WTC11 (cell line): ENCODE measurements around the gene NLRX1. TPM values are rescaled to one million over a fixed set of nuclear protein-coding genes. Genes with fewer than 3 reads are reported as not detected.

Source experiments
- ATAC-seq: fragments of 200-7000 bp; cut with Tn5 transposase; 2 replicates; pipeline ENCODE4 v1.10.0; 2021; ENCODE audit warnings: mild to moderate bottlenecking, moderate library complexity
- CTCF ChIA-PET: fragments of 300-600 bp; sonication (Branson Sonifier 250); formaldehyde crosslinking; loops from one replicate; lab custom pipeline; 2021; ENCODE audit warnings: antibody characterized with exemption; lab: Charles Lee
- POLR2A ChIA-PET: fragments of 350-600 bp; sonication (Branson Sonifier 250); formaldehyde crosslinking; loops from one replicate; lab custom pipeline; 2021; ENCODE audit warnings: antibody characterized with exemption; lab: Charles Lee
- DNase-seq: peaks from one replicate; pipeline ENCODE4 v3.0.0; 2021; ENCODE audit warnings: low spot score
- H3K27ac Mint-ChIP-seq: 2 replicates; pipeline ENCODE4 v1.8.0; 2021; ENCODE audit warnings: mixed read lengths
- H3K27me3 Mint-ChIP-seq: 2 replicates; pipeline ENCODE4 v1.8.0; 2021; ENCODE audit warnings: low read depth, mild to moderate bottlenecking, moderate library complexity, mixed read lengths
- H3K36me3 Mint-ChIP-seq: 2 replicates; pipeline ENCODE4 v1.8.0; 2021; ENCODE audit warnings: mixed read lengths
- H3K4me1 Mint-ChIP-seq: 2 replicates; pipeline ENCODE4 v1.8.0; 2022; ENCODE audit warnings: mixed read lengths
- H3K4me3 Mint-ChIP-seq: 2 replicates; pipeline ENCODE4 v1.8.0; 2021; ENCODE audit warnings: mild to moderate bottlenecking, moderate library complexity, mixed read lengths
- H3K9me3 Mint-ChIP-seq: 2 replicates; pipeline ENCODE4 v1.8.0; 2021; ENCODE audit warnings: mixed read lengths
- CDX4 ChIP-seq: fragments of 250-450 bp; sonication (Bioruptor Pico); IDR thresholded peaks from 2 replicates; pipeline ENCODE4 v1.9.0; 2021; ENCODE audit warnings: moderate library complexity, mild to moderate bottlenecking, inconsistent platforms, borderline replicate concordance
- E2F1 ChIP-seq: sonication (generic); formaldehyde crosslinking; IDR thresholded peaks from 2 replicates; pipeline ENCODE4 v1.8.0; 2022; ENCODE audit warnings: mild to moderate bottlenecking, missing genetic modification reagents
- E2F5 ChIP-seq: sonication (generic); formaldehyde crosslinking; IDR thresholded peaks from 2 replicates; pipeline ENCODE4 v1.8.1; 2022; ENCODE audit warnings: mild to moderate bottlenecking, moderate library complexity, missing genetic modification reagents
- ERG ChIP-seq: fragments of 250-450 bp; sonication (Bioruptor Pico); IDR thresholded peaks from 2 replicates; pipeline ENCODE4 v1.8.0; 2021; ENCODE audit warnings: mild to moderate bottlenecking
- FOXP1 ChIP-seq: sonication (generic); formaldehyde crosslinking; IDR thresholded peaks from 2 replicates; pipeline ENCODE4 v1.8.0; 2022; ENCODE audit warnings: missing genetic modification reagents, mild to moderate bottlenecking, moderate library complexity, borderline replicate concordance
- FOXP4 ChIP-seq: sonication (generic); formaldehyde crosslinking; IDR thresholded peaks from 2 replicates; pipeline ENCODE4 v1.8.0; 2022; ENCODE audit warnings: mild to moderate bottlenecking, missing genetic modification reagents
- GTF2I ChIP-seq: fragments of 250-450 bp; sonication (Bioruptor Pico); conservative IDR thresholded peaks from 2 replicates; pipeline ENCODE4 v1.4.0; 2021; ENCODE audit warnings: mild to moderate bottlenecking
- MAX ChIP-seq: sonication (generic); formaldehyde crosslinking; IDR thresholded peaks from 2 replicates; pipeline ENCODE4 v1.8.0; 2022; ENCODE audit warnings: mild to moderate bottlenecking, missing genetic modification reagents
- NFE2L1 ChIP-seq: sonication (generic); formaldehyde crosslinking; IDR thresholded peaks from 2 replicates; pipeline ENCODE4 v1.8.1; 2023; ENCODE audit warnings: missing genetic modification reagents
- NFYB ChIP-seq: sonication (generic); formaldehyde crosslinking; conservative IDR thresholded peaks from 2 replicates; pipeline ENCODE4 v1.8.0; 2022; ENCODE audit warnings: low read depth, missing genetic modification reagents
- NR1H2 ChIP-seq: sonication (generic); formaldehyde crosslinking; IDR thresholded peaks from 2 replicates; pipeline ENCODE4 v1.9.0; 2021; ENCODE audit warnings: mild to moderate bottlenecking, moderate library complexity, missing genetic modification reagents
- OVOL2 ChIP-seq: fragments of 250-450 bp; sonication (Bioruptor Pico); IDR thresholded peaks from 2 replicates; pipeline ENCODE4 v1.9.0; 2021; ENCODE audit warnings: mild to moderate bottlenecking, borderline replicate concordance
- SMAD3 ChIP-seq: sonication (generic); formaldehyde crosslinking; IDR thresholded peaks from 2 replicates; pipeline ENCODE4 v1.8.0; 2022; ENCODE audit warnings: missing genetic modification reagents, mild to moderate bottlenecking, borderline replicate concordance
- SMAD4 ChIP-seq: sonication (generic); formaldehyde crosslinking; IDR thresholded peaks from 2 replicates; pipeline ENCODE4 v1.8.0; 2022; ENCODE audit warnings: mild to moderate bottlenecking, missing genetic modification reagents
- SP1 ChIP-seq: sonication (generic); formaldehyde crosslinking; conservative IDR thresholded peaks from 2 replicates; pipeline ENCODE4 v1.8.1; 2022; ENCODE audit warnings: missing genetic modification reagents
- TEAD4 ChIP-seq: sonication (generic); formaldehyde crosslinking; IDR thresholded peaks from 2 replicates; pipeline ENCODE4 v1.8.0; 2022; ENCODE audit warnings: mild to moderate bottlenecking, missing genetic modification reagents
- USF1 ChIP-seq: sonication (generic); formaldehyde crosslinking; IDR thresholded peaks from 2 replicates; pipeline ENCODE4 v1.8.0; 2022; ENCODE audit warnings: mild to moderate bottlenecking, missing genetic modification reagents
- USF2 ChIP-seq: sonication (generic); formaldehyde crosslinking; IDR thresholded peaks from 2 replicates; pipeline ENCODE4 v1.8.1; 2023; ENCODE audit warnings: mild to moderate bottlenecking, missing genetic modification reagents, moderate library complexity
- ZNF138 ChIP-seq: sonication (generic); formaldehyde crosslinking; conservative IDR thresholded peaks from 2 replicates; pipeline ENCODE4 v1.8.1; 2022; ENCODE audit warnings: mild to moderate bottlenecking, moderate library complexity, missing genetic modification reagents
- ZNF232 ChIP-seq: sonication (generic); formaldehyde crosslinking; IDR thresholded peaks from 2 replicates; pipeline ENCODE4 v1.8.0; 2022; ENCODE audit warnings: mild to moderate bottlenecking, missing genetic modification reagents
- ZNF263 ChIP-seq: sonication (generic); formaldehyde crosslinking; IDR thresholded peaks from 2 replicates; pipeline ENCODE4 v1.8.1; 2022; ENCODE audit warnings: low read depth, mild to moderate bottlenecking, moderate library complexity, missing genetic modification reagents
- ZNF317 ChIP-seq: sonication (generic); formaldehyde crosslinking; IDR thresholded peaks from 2 replicates; pipeline ENCODE4 v1.8.1; 2023; ENCODE audit warnings: low read depth, mild to moderate bottlenecking, moderate library complexity, missing genetic modification reagents, borderline replicate concordance
- total RNA-seq: library from RNA; stranded (reverse); gene quantifications from 3 replicates; pipeline ENCODE4 v1.2.3, GENCODE V29; 2021

Gene NLRX1
- total RNA-seq, 1 experiment from 2014 or later = 20.8 TPM

GRCh38 chr11:119118946-119119345 lies 49.6 kb upstream of the NLRX1 start (continued):
- TF ChIP-seq E2F1 (CRISPR knock-in tag) (no peak), ZNF232 (CRISPR knock-in tag) (no peak)

- POLR2A ChIA-PET = interaction anchor here (1.0 kb wide), 1 partner anchor 19 kb away, joined by 4 read pairs; the partner anchor contains the start of gene DPAGT1
- CTCF ChIA-PET = interaction anchor here (1.0 to 2.0 kb wide), 5 partner anchors 18 to 260 kb away, joined by 3 to 9 read pairs (median 5); partner anchors contain the start of gene DPAGT1
- TF ChIP-seq E2F5 (CRISPR knock-in tag) (no peak), MAX (no peak), ERG (CRISPR knock-in tag) (no peak), SP1 (CRISPR knock-in tag) (no peak), CDX4 (CRISPR knock-in tag) (no peak), NFE2L1 (CRISPR knock-in tag) (no peak), NR1H2 (CRISPR knock-in tag) (no peak), SMAD4 (CRISPR knock-in tag) (no peak), ZNF317 (CRISPR knock-in tag) (no peak), ZNF263 (CRISPR knock-in tag) (no peak), TEAD4 (CRISPR knock-in tag) (no peak), GTF2I (CRISPR knock-in tag) (no peak)
- no peaks in the 10 kb centered on the region for H3K9me3 Mint-ChIP-seq
- no peaks in the 10 kb centered on the region; the same call in 1 of the 2 replicates for H3K27me3 Mint-ChIP-seq
- ATAC-seq (no peak), DNase-seq (no peak)
- H3K4me1 Mint-ChIP-seq = peaks cover 23% of the 10 kb centered on the region
- H3K4me3 Mint-ChIP-seq = peak overlapping the region; percentile 97
- peak overlapping the region; percentile 67 for H3K27ac Mint-ChIP-seq
- peaks cover 11% of the 10 kb centered on the region for H3K36me3 Mint-ChIP-seq
These were observed 47.9 kb upstream of the NLRX1 start for GRCh38 chr11:119120639-119121007.

GRCh38 chr11:119121008-119121810 lies 47.3 kb upstream of the NLRX1 start, which contains the start of gene HINFP:
Gene HINFP (plus strand): TSS chr11:119121580. CDS start chr11:119126945, 5,365 bp downstream.
- Mint-ChIP-seq H3K27me3 (no peaks in the 10 kb centered on the region; the same call in 1 of the 2 replicates), H3K4me1 (peaks cover 19% of the 10 kb centered on the region), H3K27ac (peak within 1 kb of the TSS; percentile 96), H3K36me3 (peaks cover 11% of the 10 kb centered on the region), H3K4me3 (peak within 1 kb of the TSS; percentile 97), H3K9me3 (no peaks in the 10 kb centered on the region)
- ChIA-PET POLR2A (interaction anchor here (0.5 to 1.0 kb wide), 9 partner anchors 11 to 81 kb away, joined by 3 to 7 read pairs (median 4); partner anchors contain the start of genes C2CD2L, DPAGT1, HMBS and NHERF4), CTCF (interaction anchor here (0.7 to 2.0 kb wide), 16 partner anchors 9 to 260 kb away, joined by 3 to 11 read pairs (median 4); partner anchors contain the start of genes DPAGT1 and NLRX1)
- peak; percentile 100 for DNase-seq
- ATAC-seq = peak; percentile 97
- peak; percentile 99 for TF ChIP-seq USF1 (CRISPR knock-in tag)
- TF ChIP-seq MAX = peak; percentile 96
- TF ChIP-seq SMAD3 (CRISPR knock-in tag) = peak; percentile 66; the same call in 1 of the 2 replicates
- TF ChIP-seq ZNF232 (CRISPR knock-in tag) = 0 out of 2 replicates have a peak, but pooled peaks have one; percentile 51
- no peak for TF ChIP-seq OVOL2 (CRISPR knock-in tag)
- TF ChIP-seq ZNF138 (CRISPR knock-in tag) = no peak
- peak; percentile 95 for TF ChIP-seq NFYB (CRISPR knock-in tag)
- 0 out of 2 replicates have a peak, but pooled peaks have one; percentile 20 for TF ChIP-seq FOXP4 (CRISPR knock-in tag)
- peak; percentile 99 for TF ChIP-seq USF2 (CRISPR knock-in tag)
- TF ChIP-seq FOXP1 (CRISPR knock-in tag) = peak; percentile 9; the same call in 1 of the 2 replicates
